Loucy (cell line): ENCODE measurements around the gene GDF2.

Experiments
- H2AFZ ChIP-seq: fragments of 200-600 bp; sonication (generic); 2 replicates; pipeline ENCODE4 v1.6.0; 2016; ENCODE audit warnings: antibody characterized with exemption, mild to moderate bottlenecking, low read length, moderate library complexity
- H3F3A ChIP-seq: fragments of 200-600 bp; 2 replicates; pipeline ENCODE4 v1.6.0; 2016; ENCODE audit warnings: antibody characterized with exemption, low read depth, mild to moderate bottlenecking
- H3K27me3 ChIP-seq: fragments of 200-600 bp; sonication (generic); 2 replicates; pipeline ENCODE4 v1.6.1; 2014; ENCODE audit warnings: low read length, mild to moderate bottlenecking; ENCODE audit not compliant: insufficient read depth, poor library complexity, severe bottlenecking
- H3K36me3 ChIP-seq: fragments of 200-600 bp; sonication (generic); 2 replicates; pipeline ENCODE4 v1.6.1; 2016; ENCODE audit warnings: low read length; ENCODE audit not compliant: insufficient read depth
- H3K4me1 ChIP-seq: fragments of 200-600 bp; sonication (generic); 2 replicates; pipeline ENCODE4 v1.5.1; 2014; ENCODE audit warnings: low read length, mild to moderate bottlenecking; ENCODE audit not compliant: insufficient read depth, poor library complexity, severe bottlenecking
- H3K4me2 ChIP-seq: fragments of 200-600 bp; sonication (generic); 2 replicates; pipeline ENCODE4 v1.6.0; 2014; ENCODE audit warnings: antibody characterized with exemption, low read length, low read depth, mild to moderate bottlenecking; ENCODE audit not compliant: poor library complexity, severe bottlenecking
- H3K4me3 ChIP-seq: fragments of 200-600 bp; sonication (generic); 2 replicates; pipeline ENCODE4 v1.5.1; 2014; ENCODE audit warnings: low read length, mild to moderate bottlenecking, mixed read lengths; ENCODE audit not compliant: poor library complexity, severe bottlenecking
- H3K79me2 ChIP-seq: fragments of 200-600 bp; sonication (generic); 2 replicates; pipeline ENCODE4 v1.6.1; 2014; ENCODE audit warnings: low read length; ENCODE audit not compliant: insufficient read depth
- H3K9ac ChIP-seq: fragments of 200-600 bp; sonication (generic); 2 replicates; pipeline ENCODE4 v1.6.0; 2014; ENCODE audit warnings: mild to moderate bottlenecking, low read depth, low read length, moderate library complexity; ENCODE audit not compliant: poor library complexity, severe bottlenecking
- H3K9me2 ChIP-seq: fragments of 200-600 bp; sonication (generic); replicated peaks from 2 replicates; pipeline ENCODE4 v1.6.1; 2016; ENCODE audit warnings: low read depth, low read length, mixed read lengths
- H3K9me3 ChIP-seq: fragments of 200-600 bp; sonication (generic); 2 replicates; pipeline ENCODE4 v1.6.1; 2014; ENCODE audit warnings: mild to moderate bottlenecking, antibody characterized with exemption, low read length, low read depth; ENCODE audit not compliant: insufficient read depth
- H4K20me1 ChIP-seq: fragments of 200-600 bp; sonication (generic); 2 replicates; pipeline ENCODE4 v1.6.0; 2014; ENCODE audit warnings: antibody characterized with exemption, low read length, mild to moderate bottlenecking; ENCODE audit not compliant: insufficient read depth, poor library complexity, severe bottlenecking
- CTCF ChIP-seq: fragments of 200-600 bp; sonication (generic); conservative IDR thresholded peaks from 2 replicates; pipeline ENCODE4 v1.5.1; 2014; ENCODE audit warnings: mild to moderate bottlenecking, antibody characterized with exemption, low read length
- EZH2phosphoT487 ChIP-seq: fragments of 200-600 bp; IDR thresholded peaks from 2 replicates; pipeline ENCODE4 v1.6.1; 2018; ENCODE audit warnings: antibody characterized with exemption, mild to moderate bottlenecking, moderate library complexity, borderline replicate concordance

The GDF2 gene

GRCh38 chr10:47348138-47348651, 25.9 kb downstream of the GDF2 start, which contains the start of gene RBP3:
TSS of gene RBP3 (plus strand) at chr10:47348363. CDS start at chr10:47348485, 122 bp downstream.
- no peak within 1 kb of the TSS for H3K9ac ChIP-seq
- H4K20me1 ChIP-seq, result no peaks in the 10 kb centered on the region
- no peaks in the 10 kb centered on the region for H3K79me2 ChIP-seq
- H3K4me2 ChIP-seq, result no peak within 1 kb of the TSS
- TF ChIP-seq EZH2phosphoT487 (no peak), CTCF (no peak)
- H3K9me2 ChIP-seq, result no peaks in the 10 kb centered on the region
- H3K27me3 ChIP-seq, result no peaks in the 10 kb centered on the region
- H3K36me3 ChIP-seq, result no peaks in the 10 kb centered on the region
- no peaks in the 10 kb centered on the region for H3K4me1 ChIP-seq
- H3K4me3 ChIP-seq, result no peak within 1 kb of the TSS
- no peaks in the 10 kb centered on the region for H3K9me3 ChIP-seq
- H2AFZ ChIP-seq, result no peak within 1 kb of the TSS
- no peaks in the 10 kb centered on the region for H3F3A ChIP-seq

GRCh38 chr10:47348661-47349470, 26.6 kb downstream of the GDF2 start:
- Histone ChIP-seq H2AFZ (no peak overlapping the region), H3K9me2 (no peaks in the 10 kb centered on the region), H3K4me3 (no peak overlapping the region), H3K79me2 (no peaks in the 10 kb centered on the region), H3K4me1 (no peaks in the 10 kb centered on the region), H3K27me3 (no peaks in the 10 kb centered on the region), H3F3A (no peaks in the 10 kb centered on the region), H3K36me3 (no peaks in the 10 kb centered on the region), H3K9ac (no peak overlapping the region), H3K9me3 (no peaks in the 10 kb centered on the region), H4K20me1 (no peaks in the 10 kb centered on the region), H3K4me2 (no peak overlapping the region)
- TF ChIP-seq CTCF (no peak), EZH2phosphoT487 (no peak)

GRCh38 chr10:47349516-47349915, 27.3 kb downstream of the GDF2 start:
- Histone ChIP-seq H3K36me3 (no peaks in the 10 kb centered on the region), H3K4me2 (no peak overlapping the region)

More at GRCh38 chr10:47349516-47349915, 27.3 kb downstream of the GDF2 start:
- H4K20me1 ChIP-seq, result no peaks in the 10 kb centered on the region
- no peaks in the 10 kb centered on the region for H3K9me2 ChIP-seq
- no peak overlapping the region for H2AFZ ChIP-seq
- H3K4me1 ChIP-seq, result no peaks in the 10 kb centered on the region
- no peaks in the 10 kb centered on the region for H3K9me3 ChIP-seq
- H3K27me3 ChIP-seq, result no peaks in the 10 kb centered on the region
- no peak for TF ChIP-seq CTCF
- TF ChIP-seq EZH2phosphoT487, result no peak
- no peak overlapping the region for H3K9ac ChIP-seq
- no peak overlapping the region for H3K4me3 ChIP-seq
- no peaks in the 10 kb centered on the region for H3F3A ChIP-seq
- no peaks in the 10 kb centered on the region for H3K79me2 ChIP-seq
